Mammary epithelial cell (primary cell): ENCODE data around the gene DTX1.

Experiments
- EZH2 ChIP-seq: IDR thresholded peaks from 2 replicates; pipeline ENCODE4 v1.6.1; 2012; ENCODE audit warnings: low read length, inconsistent platforms, borderline replicate concordance
- TF ChIP-seq, protein P1 (sequence below), 2 donors: IDR thresholded peaks in 1 of 2; conservative IDR thresholded peaks in 1 of 2; 2 replicates each; pipeline ENCODE4 v1.5.1; 2011 to 2012; ENCODE audit warnings: inconsistent platforms in 2 of 2, low read length in 2 of 2, mild to moderate bottlenecking in 2 of 2, control low read depth in 1 of 2, low read depth in 1 of 2; ENCODE audit not compliant: insufficient read depth in 1 of 2; ENCODE audit errors: extremely low read depth in 1 of 2

DNA sequence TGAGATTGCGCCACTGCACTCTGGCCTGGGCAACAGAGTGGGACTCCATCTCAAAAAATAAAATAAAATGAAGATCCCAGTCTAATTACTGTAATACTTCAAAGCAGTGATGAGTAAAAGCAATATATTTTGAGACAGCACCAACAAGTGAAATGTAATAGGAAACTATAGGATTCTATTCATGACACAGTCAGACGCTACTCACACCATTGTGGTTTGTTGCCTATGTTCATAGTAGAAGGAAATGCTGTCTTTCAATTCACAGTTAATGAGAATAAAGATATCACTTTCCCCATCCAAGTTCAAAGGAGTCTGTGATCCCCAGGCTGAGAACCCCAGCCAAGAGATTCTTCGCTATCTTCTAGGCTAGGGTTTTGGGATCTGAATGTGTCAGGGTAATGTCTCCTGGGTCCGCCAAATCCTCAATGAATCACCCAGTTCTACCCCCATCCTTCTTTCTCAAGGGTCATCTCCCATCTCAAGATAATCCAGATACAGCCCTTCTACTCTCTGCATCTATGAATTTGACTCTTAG is 16.6 kb upstream of the DTX1 start:
- TF ChIP-seq, protein P1, sequence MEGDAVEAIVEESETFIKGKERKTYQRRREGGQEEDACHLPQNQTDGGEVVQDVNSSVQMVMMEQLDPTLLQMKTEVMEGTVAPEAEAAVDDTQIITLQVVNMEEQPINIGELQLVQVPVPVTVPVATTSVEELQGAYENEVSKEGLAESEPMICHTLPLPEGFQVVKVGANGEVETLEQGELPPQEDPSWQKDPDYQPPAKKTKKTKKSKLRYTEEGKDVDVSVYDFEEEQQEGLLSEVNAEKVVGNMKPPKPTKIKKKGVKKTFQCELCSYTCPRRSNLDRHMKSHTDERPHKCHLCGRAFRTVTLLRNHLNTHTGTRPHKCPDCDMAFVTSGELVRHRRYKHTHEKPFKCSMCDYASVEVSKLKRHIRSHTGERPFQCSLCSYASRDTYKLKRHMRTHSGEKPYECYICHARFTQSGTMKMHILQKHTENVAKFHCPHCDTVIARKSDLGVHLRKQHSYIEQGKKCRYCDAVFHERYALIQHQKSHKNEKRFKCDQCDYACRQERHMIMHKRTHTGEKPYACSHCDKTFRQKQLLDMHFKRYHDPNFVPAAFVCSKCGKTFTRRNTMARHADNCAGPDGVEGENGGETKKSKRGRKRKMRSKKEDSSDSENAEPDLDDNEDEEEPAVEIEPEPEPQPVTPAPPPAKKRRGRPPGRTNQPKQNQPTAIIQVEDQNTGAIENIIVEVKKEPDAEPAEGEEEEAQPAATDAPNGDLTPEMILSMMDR (conservative IDR thresholded peaks at IDR 0.05 in 1 of 2, IDR thresholded peaks at IDR 0.05 in 1 of 2; ENCODE audit: extremely low read depth in 1 of 2, insufficient read depth in 1 of 2, low read depth in 1 of 2, low read length in 2 of 2): no peak
- no peak for TF ChIP-seq EZH2
